ENCODE results near the gene ADAM33.

Gene ADAM33

GRCh38 chr20:3707508-3707899 lies 25.7 kb upstream of the ADAM33 start:
- no peak for DNase-seq (ENCODE audit: low read depth, low spot score)

- DNase-seq (ENCODE audit: low read depth, low spot score), result no peak
These were observed 25.1 kb upstream of the ADAM33 start for GRCh38 chr20:3706774-3707507.

GRCh38 chr20:3705970-3706739 lies 24.3 kb upstream of the ADAM33 start:
- no peak for DNase-seq (ENCODE audit: low read depth, low spot score)

GRCh38 chr20:3705491-3705969 lies 23.7 kb upstream of the ADAM33 start:
- no peak for DNase-seq (ENCODE audit: low read depth, low spot score)

GRCh38 chr20:3704087-3704486 lies 22.3 kb upstream of the ADAM33 start:
- no peak for DNase-seq (ENCODE audit: low read depth, low spot score)

GRCh38 chr20:3702611-3703391 lies 21.0 kb upstream of the ADAM33 start:
- no peak for DNase-seq (ENCODE audit: low read depth, low spot score)

GRCh38 chr20:3701061-3701998 lies 19.5 kb upstream of the ADAM33 start:
- no peak for DNase-seq (ENCODE audit: low read depth, low spot score)

- DNase-seq (ENCODE audit: low read depth, low spot score), result no peak
These were observed 17.2 kb upstream of the ADAM33 start for GRCh38 chr20:3699037-3699436.

GRCh38 chr20:3698591-3699001 lies 16.8 kb upstream of the ADAM33 start:
- DNase-seq (ENCODE audit: low read depth, low spot score), result no peak

GRCh38 chr20:3697588-3698305 lies 15.9 kb upstream of the ADAM33 start:
- no peak for DNase-seq (ENCODE audit: low read depth, low spot score)

- DNase-seq (ENCODE audit: low read depth, low spot score), result no peak
These were observed 15.2 kb upstream of the ADAM33 start for GRCh38 chr20:3696745-3697587.

GRCh38 chr20:3696200-3696599 lies 14.4 kb upstream of the ADAM33 start:
- no peak for DNase-seq (ENCODE audit: low read depth, low spot score)

- no peak for DNase-seq (ENCODE audit: low read depth, low spot score)
These were observed 13.1 kb upstream of the ADAM33 start for GRCh38 chr20:3694864-3695263.

GRCh38 chr20:3693376-3693775 lies 11.6 kb upstream of the ADAM33 start:
- DNase-seq (ENCODE audit: low read depth, low spot score), result no peak

GRCh38 chr20:3692706-3693294 lies 11.0 kb upstream of the ADAM33 start:
- no peak for DNase-seq (ENCODE audit: low read depth, low spot score)

- DNase-seq (ENCODE audit: low read depth, low spot score), result no peak
These were observed 10.1 kb upstream of the ADAM33 start for GRCh38 chr20:3691897-3692296.

- no peak for DNase-seq (ENCODE audit: low read depth, low spot score)
These were observed 9.5 kb upstream of the ADAM33 start for GRCh38 chr20:3691306-3691705.

GRCh38 chr20:3690413-3690812 lies 8.6 kb upstream of the ADAM33 start:
- DNase-seq (ENCODE audit: low read depth, low spot score), result no peak

- DNase-seq (ENCODE audit: low read depth, low spot score), result no peak
These were observed 8.2 kb upstream of the ADAM33 start for GRCh38 chr20:3689978-3690377.

Data from activated CD4-positive, CD25-positive, alpha-beta regulatory T cell treated with anti-CD3 and anti-CD28 coated beads, Interleukin-2, amount 50 U/mL, for 16 hours (primary cell).